CD4-positive, CD25-positive, alpha-beta regulatory T cell (primary cell): ENCODE data around the gene ULK2. TPM values are rescaled to one million over a fixed set of nuclear protein-coding genes. Genes with fewer than 3 reads are reported as not detected.
A peak's percentile ranks its signal among the peaks of the same experiment; 100 is the strongest.

Experiments used
- ATAC-seq, 2 donors: fragments of 150-1000 bp; cut with Tn5 transposase; one replicate each; pipeline ENCODE4 v1.10.0; 2021; ENCODE audit warnings: low read depth in 2 of 2, moderate number of reproducible peaks in 2 of 2, moderate library complexity in 1 of 2
- DNase-seq, 3 donors: peaks; one replicate each; pipeline versions ENCODE4 v3.0.0 to v3.0.0-alpha.2; 2012 to 2022; ENCODE audit warnings: mixed read lengths in 1 of 3
- H3K27ac ChIP-seq: one replicate; pipeline ENCODE4 v1.7.0; 2013; ENCODE audit warnings: mild to moderate bottlenecking, low read length; ENCODE audit not compliant: insufficient read depth, poor library complexity, severe bottlenecking
- H3K27me3 ChIP-seq: one replicate; pipeline ENCODE4 v1.7.0; 2013; ENCODE audit warnings: low read length; ENCODE audit not compliant: control insufficient read depth, insufficient read depth
- H3K36me3 ChIP-seq: one replicate; pipeline ENCODE4 v1.7.0; 2013; ENCODE audit warnings: mild to moderate bottlenecking, low read length, moderate library complexity; ENCODE audit not compliant: control insufficient read depth, insufficient read depth
- H3K4me1 ChIP-seq: 2 replicates; pipeline ENCODE4 v1.7.0; 2013; ENCODE audit warnings: mild to moderate bottlenecking, low read length; ENCODE audit not compliant: insufficient read depth, control insufficient read depth, poor library complexity, severe bottlenecking
- H3K4me3 ChIP-seq: one replicate; pipeline ENCODE4 v1.7.0; 2013; ENCODE audit warnings: low read depth, mild to moderate bottlenecking, low read length, moderate library complexity
- H3K9me3 ChIP-seq, 2 experiments: 1 replicate in 1 of 2; 2 replicates in 1 of 2; pipeline ENCODE4 v1.7.0; 2013; ENCODE audit warnings: low read length in 2 of 2, mild to moderate bottlenecking in 1 of 2, moderate library complexity in 1 of 2; ENCODE audit not compliant: control insufficient read depth in 2 of 2
- H3K27ac Mint-ChIP-seq, 3 donors: one replicate each; pipeline ENCODE4 v1.8.0; 2020 to 2022; ENCODE audit warnings: mild to moderate bottlenecking in 3 of 3, mixed read lengths in 3 of 3, moderate library complexity in 2 of 3
- H3K27me3 Mint-ChIP-seq: one replicate; pipeline ENCODE4 v1.8.0; 2022; ENCODE audit warnings: mild to moderate bottlenecking, mixed read lengths
- H3K36me3 Mint-ChIP-seq: one replicate; pipeline ENCODE4 v1.8.0; 2020; ENCODE audit warnings: mixed read lengths
- H3K4me1 Mint-ChIP-seq, 4 donors: one replicate each; pipeline ENCODE4 v1.8.0; 2020 to 2022; ENCODE audit warnings: mixed read lengths in 4 of 4, mild to moderate bottlenecking in 1 of 4
- H3K4me3 Mint-ChIP-seq, 4 donors: one replicate each; pipeline ENCODE4 v1.8.0; 2020 to 2022; ENCODE audit warnings: mild to moderate bottlenecking in 4 of 4, mixed read lengths in 4 of 4, moderate library complexity in 3 of 4
- H3K9me3 Mint-ChIP-seq, 7 donors: one replicate each; pipeline ENCODE4 v1.8.0; 2020 to 2022; ENCODE audit warnings: mixed read lengths in 7 of 7, mild to moderate bottlenecking in 3 of 7, moderate library complexity in 2 of 7
- polyA plus RNA-seq, 4 donors: library from polyadenylated mRNA; unstranded; fragments of 300-500 nt; fragmentation: Illumina TruSeq; gene quantifications; one replicate each; pipeline ENCODE4 v1.2.3, GENCODE V29; 2021
- total RNA-seq: library from RNA; stranded (reverse); gene quantifications from one replicate; pipeline ENCODE4 v1.2.3, GENCODE V29; 2022

ULK2 gene
- total and polyA plus RNA-seq, 5 donors from 2014 or later: 2.9 to 12.0 (median 4.7) TPM

GRCh38 chr17:19771971-19772630 lies 95.6 kb downstream of the ULK2 start:
- peak; percentile 11 to 81 (median 81) for DNase-seq
- peaks cover 54% of the 10 kb centered on the region for H3K4me1 ChIP-seq
- H3K27ac Mint-ChIP-seq: peak overlapping the region; percentile 93 to 99 (median 97)
- H3K9me3 Mint-ChIP-seq: no peaks in the 10 kb centered on the region
- H3K27me3 Mint-ChIP-seq: no peaks in the 10 kb centered on the region
- peaks cover 8% of the 10 kb centered on the region for H3K36me3 Mint-ChIP-seq
- peak overlapping the region; percentile 60 for H3K27ac ChIP-seq
- H3K36me3 ChIP-seq: peaks cover 3% of the 10 kb centered on the region
- no peaks in the 10 kb centered on the region for H3K9me3 ChIP-seq
- ATAC-seq: peak; percentile 83
- peaks cover 15 to 74% (median 42%) of the 10 kb centered on the region in 4 donors for H3K4me1 Mint-ChIP-seq
- peak overlapping the region; percentile 55 for H3K4me3 ChIP-seq
- H3K4me3 Mint-ChIP-seq: peak overlapping the region; percentile 40 to 71 (median 68)
- H3K27me3 ChIP-seq: no peaks in the 10 kb centered on the region

- no peaks in the 10 kb centered on the region for H3K27me3 ChIP-seq
- ATAC-seq (no peak), DNase-seq (no peak)
- H3K27ac Mint-ChIP-seq: peak overlapping the region; percentile 93 to 99 (median 97)
- H3K9me3 ChIP-seq: no peaks in the 10 kb centered on the region
- no peaks in the 10 kb centered on the region for H3K27me3 Mint-ChIP-seq
- H3K4me1 Mint-ChIP-seq: peaks cover 15 to 81% (median 48%) of the 10 kb centered on the region in 4 donors
- peaks cover 4% of the 10 kb centered on the region for H3K36me3 Mint-ChIP-seq
- peaks cover 62% of the 10 kb centered on the region for H3K4me1 ChIP-seq
- no peaks in the 10 kb centered on the region for H3K9me3 Mint-ChIP-seq
- peak overlapping the region; percentile 12 to 71 (median 68) for H3K4me3 Mint-ChIP-seq
- H3K4me3 ChIP-seq: peak overlapping the region; percentile 55
- peaks cover 3% of the 10 kb centered on the region for H3K36me3 ChIP-seq
- H3K27ac ChIP-seq: peak overlapping the region; percentile 60
These were observed 96.6 kb downstream of the ULK2 start for GRCh38 chr17:19770985-19771735.

GRCh38 chr17:19769946-19770652 lies 97.6 kb downstream of the ULK2 start:
- Mint-ChIP-seq H3K4me3 (peak overlapping the region in 2 of 4 donors; percentile 31 to 39), H3K27ac (peak overlapping the region; percentile 79 to 97 (median 93))
- ATAC-seq: no peak

GRCh38 chr17:19768046-19768782 lies 99.5 kb downstream of the ULK2 start:
- H3K27ac ChIP-seq: peak overlapping the region; percentile 51
- no peaks in the 10 kb centered on the region for H3K36me3 ChIP-seq
- no peaks in the 10 kb centered on the region for H3K9me3 ChIP-seq
- peak; percentile 14 to 15 for ATAC-seq
- Mint-ChIP-seq H3K9me3 (no peaks in the 10 kb centered on the region), H3K4me3 (peak overlapping the region in 3 of 4 donors; percentile 36 to 52 (median 39)), H3K27me3 (no peaks in the 10 kb centered on the region), H3K4me1 (peaks cover 15 to 63% (median 42%) of the 10 kb centered on the region in 4 donors), H3K36me3 (no peaks in the 10 kb centered on the region), H3K27ac (peak overlapping the region; percentile 38 to 93 (median 91))
- no peaks in the 10 kb centered on the region for H3K27me3 ChIP-seq
- H3K4me1 ChIP-seq: peaks cover 59% of the 10 kb centered on the region
- H3K4me3 ChIP-seq: peak overlapping the region; percentile 0
- peak in 2 of 3 donors; percentile 46 to 63 for DNase-seq

More at GRCh38 chr17:19769946-19770652, 97.6 kb downstream of the ULK2 start:
- Histone ChIP-seq H3K4me1 (peaks cover 62% of the 10 kb centered on the region), H3K36me3 (no peaks in the 10 kb centered on the region), H3K4me3 (no peak overlapping the region), H3K27me3 (no peaks in the 10 kb centered on the region), H3K27ac (no peak overlapping the region), H3K9me3 (no peaks in the 10 kb centered on the region)
- Mint-ChIP-seq H3K36me3 (no peaks in the 10 kb centered on the region), H3K27me3 (no peaks in the 10 kb centered on the region), H3K9me3 (no peaks in the 10 kb centered on the region), H3K4me1 (peaks cover 15 to 77% (median 48%) of the 10 kb centered on the region in 4 donors)
- DNase-seq: no peak

GRCh38 chr17:19766421-19767270 lies 101.1 kb downstream of the ULK2 start:
- no peaks in the 10 kb centered on the region for H3K27me3 Mint-ChIP-seq
- no peak overlapping the region for H3K4me3 ChIP-seq
- ATAC-seq (peak; percentile 80 to 84), DNase-seq (peak; percentile 57 to 75 (median 72))
- no peaks in the 10 kb centered on the region for H3K9me3 ChIP-seq
- H3K27ac ChIP-seq: no peak overlapping the region
- H3K27me3 ChIP-seq: no peaks in the 10 kb centered on the region
- peaks cover 44% of the 10 kb centered on the region for H3K4me1 ChIP-seq
- no peaks in the 10 kb centered on the region for H3K9me3 Mint-ChIP-seq
- peak overlapping the region in 1 of 4 donors; percentile 21 for H3K4me3 Mint-ChIP-seq
- peaks cover 9 to 48% (median 34%) of the 10 kb centered on the region in 4 donors for H3K4me1 Mint-ChIP-seq
- peak overlapping the region; percentile 73 to 93 (median 93) for H3K27ac Mint-ChIP-seq
- no peaks in the 10 kb centered on the region for H3K36me3 Mint-ChIP-seq
- H3K36me3 ChIP-seq: no peaks in the 10 kb centered on the region

GRCh38 chr17:19766016-19766415 lies 101.7 kb downstream of the ULK2 start:
- Histone ChIP-seq H3K4me3 (no peak overlapping the region), H3K4me1 (peaks cover 37% of the 10 kb centered on the region), H3K27me3 (no peaks in the 10 kb centered on the region), H3K36me3 (no peaks in the 10 kb centered on the region), H3K27ac (no peak overlapping the region), H3K9me3 (no peaks in the 10 kb centered on the region)
- peaks cover 9 to 41% (median 28%) of the 10 kb centered on the region in 4 donors for H3K4me1 Mint-ChIP-seq
- H3K9me3 Mint-ChIP-seq: no peaks in the 10 kb centered on the region
- ATAC-seq (no peak), DNase-seq (no peak)
- no peak overlapping the region for H3K4me3 Mint-ChIP-seq
- H3K27ac Mint-ChIP-seq: no peak overlapping the region
- H3K36me3 Mint-ChIP-seq: no peaks in the 10 kb centered on the region
- peaks cover 4% of the 10 kb centered on the region for H3K27me3 Mint-ChIP-seq
